VCaP (cell line): ENCODE measurements around the gene FAM89B.

Experiments used
- H3K27ac ChIP-seq: fragments of 450-650 bp; 2 replicates; pipeline ENCODE4 v1.5.1; 2017
- TF ChIP-seq, protein P1 (sequence below): fragments of 450-650 bp; conservative IDR thresholded peaks from 2 replicates; pipeline ENCODE4 v1.5.1; 2017; ENCODE audit warnings: mild to moderate bottlenecking, moderate library complexity

Gene FAM89B

DNA sequence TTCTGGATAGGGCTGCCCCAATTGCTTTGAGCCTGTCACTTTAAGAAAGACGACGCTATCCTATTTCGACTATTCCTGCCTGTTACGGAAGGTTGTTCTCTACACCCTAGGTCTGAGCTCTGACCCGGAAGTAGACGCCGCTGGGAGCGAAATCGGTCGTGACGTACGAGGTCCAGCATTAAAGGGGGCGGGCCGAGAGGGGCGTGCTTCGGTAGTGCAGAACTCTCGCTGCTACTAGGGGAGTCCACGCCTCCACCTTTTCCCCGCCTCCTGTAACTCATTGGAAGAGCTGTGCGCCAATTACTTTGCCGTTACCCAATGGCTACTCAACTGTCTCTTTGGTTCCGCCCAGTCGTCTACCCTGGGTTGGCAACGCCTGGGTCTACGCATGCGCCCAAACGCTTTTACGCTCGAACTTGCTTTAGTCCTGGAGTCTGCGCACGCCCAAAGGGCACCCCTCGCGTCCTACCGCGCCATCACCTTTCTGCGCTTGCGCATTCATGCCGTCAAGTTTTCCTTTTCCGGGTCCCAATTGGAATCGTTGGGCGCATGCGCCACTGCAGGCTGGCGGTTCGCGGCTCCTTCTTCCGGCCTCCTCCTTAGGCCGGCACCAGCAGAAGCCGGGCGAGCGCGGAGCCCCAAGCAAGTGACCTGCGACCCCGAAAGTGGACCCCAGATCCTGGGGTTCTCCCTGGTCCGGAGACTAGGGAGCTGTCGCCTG is 43.1 kb downstream of the FAM89B start, which contains the start of gene PCNX3:
Gene PCNX3 (plus strand): TSS at position 548 of the 721 bp plus-strand sequence. CDS start 536 bp downstream, outside the sequence.
- TF ChIP-seq, protein P1, sequence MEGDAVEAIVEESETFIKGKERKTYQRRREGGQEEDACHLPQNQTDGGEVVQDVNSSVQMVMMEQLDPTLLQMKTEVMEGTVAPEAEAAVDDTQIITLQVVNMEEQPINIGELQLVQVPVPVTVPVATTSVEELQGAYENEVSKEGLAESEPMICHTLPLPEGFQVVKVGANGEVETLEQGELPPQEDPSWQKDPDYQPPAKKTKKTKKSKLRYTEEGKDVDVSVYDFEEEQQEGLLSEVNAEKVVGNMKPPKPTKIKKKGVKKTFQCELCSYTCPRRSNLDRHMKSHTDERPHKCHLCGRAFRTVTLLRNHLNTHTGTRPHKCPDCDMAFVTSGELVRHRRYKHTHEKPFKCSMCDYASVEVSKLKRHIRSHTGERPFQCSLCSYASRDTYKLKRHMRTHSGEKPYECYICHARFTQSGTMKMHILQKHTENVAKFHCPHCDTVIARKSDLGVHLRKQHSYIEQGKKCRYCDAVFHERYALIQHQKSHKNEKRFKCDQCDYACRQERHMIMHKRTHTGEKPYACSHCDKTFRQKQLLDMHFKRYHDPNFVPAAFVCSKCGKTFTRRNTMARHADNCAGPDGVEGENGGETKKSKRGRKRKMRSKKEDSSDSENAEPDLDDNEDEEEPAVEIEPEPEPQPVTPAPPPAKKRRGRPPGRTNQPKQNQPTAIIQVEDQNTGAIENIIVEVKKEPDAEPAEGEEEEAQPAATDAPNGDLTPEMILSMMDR: no peak
- peak within 1 kb of the TSS; percentile 99 for H3K27ac ChIP-seq

DNA sequence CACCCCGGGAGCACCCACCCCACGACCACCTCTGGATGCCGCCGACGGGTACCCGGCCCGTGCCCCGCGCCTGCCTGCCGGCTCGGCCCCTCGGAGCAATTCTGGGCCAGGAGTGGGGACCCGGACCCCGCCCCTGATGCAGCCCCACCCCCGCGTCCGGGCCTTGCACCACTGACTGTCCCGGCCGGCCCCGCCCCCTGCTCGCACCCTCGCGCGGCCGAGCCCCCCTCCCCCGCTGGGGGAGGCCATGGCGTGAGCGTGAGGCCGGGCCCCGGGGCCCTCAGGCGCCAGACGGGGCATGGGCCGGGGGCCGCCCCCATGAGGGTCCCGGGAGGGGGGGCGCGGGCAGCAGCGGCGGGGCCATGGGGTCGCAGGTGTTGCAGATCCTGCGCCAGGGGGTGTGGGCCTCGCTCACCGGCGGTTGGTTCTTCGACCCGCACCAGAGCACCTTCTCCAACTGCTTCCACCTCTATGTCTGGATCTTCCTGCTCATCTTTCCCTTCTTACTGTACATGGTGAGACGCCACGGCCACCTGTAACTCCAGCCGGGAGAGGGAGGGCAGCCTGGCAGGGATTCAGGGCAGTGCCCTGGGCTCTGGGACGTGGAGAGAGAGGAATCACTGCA is 43.7 kb downstream of the FAM89B start:
- H3K27ac ChIP-seq: peak overlapping the region; percentile 99
- TF ChIP-seq, protein P1: no peak

DNA sequence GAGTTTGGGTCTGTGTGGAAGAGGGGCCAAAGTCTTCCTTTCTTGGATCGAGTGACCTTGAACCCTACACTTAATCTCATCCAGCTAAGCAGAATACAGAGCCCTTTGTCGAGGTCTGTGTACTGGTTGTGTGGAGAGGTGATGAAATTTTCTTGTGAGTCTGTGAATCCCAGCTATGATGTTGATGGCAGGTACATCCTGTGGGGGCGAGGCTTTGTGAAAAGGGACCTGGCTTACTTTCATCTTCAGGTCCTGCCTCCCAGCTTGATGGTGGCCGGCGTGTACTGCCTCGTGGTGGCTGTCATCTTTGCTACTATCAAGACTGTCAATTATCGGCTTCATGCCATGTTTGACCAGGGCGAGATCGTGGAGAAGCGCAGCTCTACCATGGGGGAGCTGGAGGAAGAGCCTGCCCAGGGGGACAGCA is 44.2 kb downstream of the FAM89B start:
- TF ChIP-seq, protein P1: no peak

DNA sequence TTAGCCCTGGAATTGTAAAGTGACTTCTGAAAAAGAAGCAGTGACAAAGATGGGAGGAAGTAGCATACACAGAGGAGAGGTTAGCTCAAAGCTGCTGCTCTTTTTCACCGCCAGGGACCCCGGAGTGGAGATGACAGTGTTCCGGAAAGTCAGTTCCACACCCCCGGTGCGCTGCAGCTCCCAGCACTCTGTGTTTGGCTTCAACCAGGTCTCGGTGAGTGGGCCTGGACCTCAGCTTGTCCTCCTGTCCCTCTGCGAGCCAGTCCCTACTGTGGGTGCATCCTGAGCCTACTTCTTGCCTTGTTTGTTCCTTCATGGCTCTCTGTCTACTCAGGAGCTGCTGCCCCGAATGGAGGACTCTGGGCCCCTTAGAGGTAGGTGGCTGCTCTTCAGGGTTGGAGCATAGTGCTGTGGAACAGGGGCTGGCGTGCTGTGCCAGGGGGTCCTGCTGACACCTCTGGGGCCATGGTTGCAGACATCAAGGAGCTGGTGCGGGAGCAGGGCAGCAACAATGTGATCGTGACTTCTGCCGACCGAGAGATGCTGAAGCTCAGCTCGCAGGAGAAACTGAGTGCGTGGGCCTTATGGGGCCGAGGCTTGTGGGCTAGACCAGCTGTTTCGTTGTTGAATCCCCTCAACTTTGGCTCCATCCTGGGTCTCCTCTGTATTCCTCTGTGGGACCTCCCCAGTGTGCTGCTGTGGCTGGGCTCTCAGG is 45.0 kb downstream of the FAM89B start:
- TF ChIP-seq, protein P1: no peak
- peak overlapping the region; percentile 99 for H3K27ac ChIP-seq

More for the DNA sequence above, 44.2 kb downstream of the FAM89B start:
- peak overlapping the region; percentile 99 for H3K27ac ChIP-seq

DNA sequence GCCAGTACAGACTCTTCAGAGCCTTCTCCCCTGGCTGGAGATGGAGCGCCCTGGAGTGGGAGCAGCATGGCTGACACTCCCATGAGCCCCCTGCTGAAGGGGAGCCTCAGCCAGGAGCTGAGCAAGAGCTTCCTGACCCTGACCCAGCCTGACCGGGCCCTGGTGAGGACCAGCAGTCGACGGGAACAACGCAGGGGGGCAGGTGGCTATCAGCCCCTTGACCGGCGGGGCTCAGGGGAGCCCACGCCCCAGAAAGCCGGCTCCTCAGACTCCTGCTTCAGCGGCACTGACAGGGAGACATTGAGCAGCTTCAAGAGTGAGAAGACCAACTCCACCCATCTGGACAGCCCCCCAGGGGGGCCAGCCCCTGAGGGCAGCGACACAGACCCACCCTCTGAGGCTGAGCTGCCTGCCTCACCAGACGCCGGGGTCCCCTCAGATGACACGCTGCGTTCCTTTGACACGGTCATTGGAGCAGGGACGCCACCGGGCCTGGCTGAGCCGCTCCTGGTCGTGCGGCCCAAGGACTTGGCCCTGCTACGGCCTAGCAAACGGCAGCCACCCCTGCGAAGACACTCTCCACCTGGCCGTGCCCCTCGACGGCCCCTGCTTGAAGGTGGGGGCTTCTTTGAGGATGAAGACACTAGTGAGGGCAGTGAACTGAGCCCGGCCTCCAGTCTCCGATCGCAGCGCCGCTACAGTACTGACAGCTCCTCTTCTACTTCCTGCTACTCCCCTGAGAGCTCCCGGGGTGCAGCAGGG is 45.8 kb downstream of the FAM89B start:
- H3K27ac ChIP-seq: peak overlapping the region; percentile 99; the same call in 1 of the 2 replicates
- TF ChIP-seq, protein P1: no peak

DNA sequence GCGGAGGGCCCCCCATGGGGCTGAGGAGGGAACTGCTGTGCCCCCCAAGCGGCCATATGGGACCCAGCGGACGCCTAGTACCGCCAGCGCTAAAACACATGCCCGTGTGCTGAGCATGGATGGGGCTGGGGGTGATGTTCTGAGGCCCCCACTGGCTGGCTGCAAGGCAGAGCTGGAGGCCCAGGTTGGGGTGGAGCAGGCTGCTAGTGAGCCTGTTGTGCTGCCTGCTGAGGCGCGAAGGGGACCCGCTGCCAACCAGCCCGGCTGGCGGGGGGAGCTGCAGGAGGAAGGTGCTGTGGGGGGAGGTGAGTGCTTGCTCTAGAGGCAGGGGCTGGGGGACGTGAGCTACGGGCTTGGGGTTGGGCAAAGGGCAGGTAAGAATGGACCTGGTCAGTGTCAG is 46.4 kb downstream of the FAM89B start:
- TF ChIP-seq, protein P1: no peak
- peak overlapping the region; percentile 99; the same call in 1 of the 2 replicates for H3K27ac ChIP-seq
